Hematopoietic multipotent progenitor cell treated with erythropoietin and hydrocortisone succinate and interleukin-3 and kit ligand, for 4 days (in vitro differentiated cells): ENCODE measurements around the gene FREM3.

Experiments
- DNase-seq: peaks from one replicate; pipeline ENCODE4 v3.0.0-alpha.2; 2015

The FREM3 gene

DNA sequence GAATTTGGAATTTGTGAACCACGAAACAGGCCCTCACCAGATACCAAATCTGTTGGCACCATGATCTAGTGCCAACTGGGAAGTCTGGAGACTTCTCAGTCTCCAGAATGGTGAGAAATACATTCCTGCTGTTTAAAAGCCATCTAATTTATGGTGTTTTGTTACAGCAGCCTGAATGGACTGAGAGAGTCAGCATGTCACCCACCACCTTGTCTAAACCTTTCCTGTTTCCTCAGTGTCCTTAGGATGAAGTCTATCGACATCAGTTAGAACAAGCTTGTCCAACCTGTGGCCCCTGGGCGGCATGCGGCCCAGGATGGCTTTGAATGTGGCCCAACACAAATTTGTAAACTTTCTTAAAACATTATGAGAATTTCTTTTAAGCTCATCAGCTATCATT lies 42.1 kb downstream of the FREM3 start:
- DNase-seq = no peak

- no peak for DNase-seq
Observed at GRCh38 chr4:143654571-143654970, 45.9 kb downstream of the FREM3 start.

DNA sequence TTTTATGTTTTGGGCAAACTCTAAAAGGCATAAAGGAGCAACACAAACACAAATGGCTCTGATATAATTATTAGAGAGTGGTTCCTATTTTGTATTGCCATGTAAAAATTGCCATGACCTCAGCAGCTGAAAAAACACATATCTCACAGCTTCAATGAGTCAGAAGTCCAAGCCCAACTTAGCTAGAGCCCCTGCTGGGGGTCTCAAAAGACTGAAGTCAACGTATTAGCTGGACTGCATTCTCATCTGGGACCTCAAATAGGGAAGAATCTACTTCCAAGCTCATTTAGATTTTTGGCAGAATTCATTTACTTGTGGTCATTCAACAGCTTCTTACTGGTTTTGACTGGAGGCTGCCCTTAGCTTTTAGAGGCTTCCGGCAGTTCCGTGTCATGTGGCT lies 47.4 kb downstream of the FREM3 start:
- DNase-seq = no peak

- no peak for DNase-seq
Observed at GRCh38 chr4:143643399-143643798, 57.1 kb downstream of the FREM3 start.

DNA sequence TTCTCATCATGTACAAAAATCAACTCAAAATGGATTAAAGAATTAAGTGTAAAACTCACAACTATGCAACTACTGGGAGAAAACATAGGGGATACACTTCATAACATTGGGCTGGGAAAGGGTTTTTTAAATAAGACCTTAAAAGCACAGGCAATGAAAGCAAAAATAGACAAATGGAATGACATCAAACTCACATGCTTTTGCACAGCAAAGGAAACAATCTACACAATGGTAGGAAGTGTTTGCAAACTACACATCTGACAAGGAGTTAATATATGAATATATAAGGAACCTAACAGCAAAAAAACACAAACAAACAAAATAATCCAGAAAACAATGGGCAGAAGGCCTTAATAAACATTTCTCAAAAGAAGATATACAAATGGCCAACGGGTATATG lies 57.9 kb downstream of the FREM3 start:
- no peak for DNase-seq

- DNase-seq = no peak
Observed at GRCh38 chr4:143641361-143641760, 59.1 kb downstream of the FREM3 start.

GRCh38 chr4:143634763-143635162 lies 65.7 kb downstream of the FREM3 start:
- DNase-seq = no peak

GRCh38 chr4:143633833-143634232 lies 66.6 kb downstream of the FREM3 start:
- DNase-seq = no peak

GRCh38 chr4:143626134-143626911 lies 74.2 kb downstream of the FREM3 start:
- no peak for DNase-seq

GRCh38 chr4:143625632-143626031 lies 74.8 kb downstream of the FREM3 start:
- DNase-seq = no peak

GRCh38 chr4:143623896-143624295 lies 76.6 kb downstream of the FREM3 start:
- DNase-seq = no peak

- DNase-seq = peak; percentile 26
Observed at GRCh38 chr4:143618811-143619210, 81.7 kb downstream of the FREM3 start.

DNA sequence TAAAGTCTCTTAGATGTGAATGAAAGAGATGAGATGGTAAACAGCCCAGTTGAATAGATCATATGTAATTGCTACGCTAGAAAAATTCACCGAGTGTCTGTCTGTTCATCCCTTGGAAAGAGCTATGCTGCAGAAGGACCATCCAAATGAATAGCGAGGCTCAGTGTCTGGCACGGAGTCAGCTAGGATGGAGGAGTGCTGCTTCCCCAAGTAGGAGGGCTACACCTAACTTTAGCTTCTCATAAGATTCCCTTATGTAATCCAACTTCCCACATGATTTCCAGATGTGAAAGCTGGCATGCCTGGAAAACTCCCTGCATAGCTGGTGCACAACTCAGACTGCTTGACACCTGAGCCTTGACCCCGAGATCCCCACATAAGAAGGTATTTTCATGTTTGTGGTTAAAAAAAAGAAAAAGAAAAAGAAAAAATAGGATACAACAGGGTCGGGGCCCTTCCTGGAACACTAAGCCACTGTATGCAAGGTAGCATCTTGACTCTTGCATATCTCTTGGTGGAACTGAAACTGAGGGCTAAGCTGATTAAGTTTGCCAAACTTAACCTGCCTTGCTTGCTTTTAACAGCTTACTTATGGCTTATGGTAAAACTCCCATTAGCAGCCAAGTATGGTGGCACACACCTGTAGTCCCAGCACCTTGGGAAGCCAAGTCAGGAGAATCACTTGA lies 82.3 kb downstream of the FREM3 start:
- DNase-seq = no peak

DNA sequence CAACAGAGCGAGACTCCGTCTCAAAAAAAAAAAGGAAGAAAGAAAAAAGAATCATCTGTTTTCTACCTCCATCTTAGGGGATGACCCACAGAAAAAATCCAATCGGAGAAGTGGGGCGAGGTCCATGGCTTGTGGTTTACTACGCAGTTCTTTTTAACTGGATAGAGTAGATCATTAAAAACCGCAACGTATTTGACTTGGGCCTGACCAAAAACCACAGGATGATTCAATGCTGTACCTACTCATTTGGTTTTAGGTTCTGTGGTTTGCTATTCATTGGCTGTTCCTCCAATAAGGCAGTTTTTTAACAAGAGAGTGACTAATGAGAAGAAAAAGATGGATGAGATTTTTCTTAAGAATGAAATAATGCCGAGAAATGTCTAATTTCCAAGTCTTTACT lies 83.7 kb downstream of the FREM3 start:
- peak; percentile 61 for DNase-seq

DNA sequence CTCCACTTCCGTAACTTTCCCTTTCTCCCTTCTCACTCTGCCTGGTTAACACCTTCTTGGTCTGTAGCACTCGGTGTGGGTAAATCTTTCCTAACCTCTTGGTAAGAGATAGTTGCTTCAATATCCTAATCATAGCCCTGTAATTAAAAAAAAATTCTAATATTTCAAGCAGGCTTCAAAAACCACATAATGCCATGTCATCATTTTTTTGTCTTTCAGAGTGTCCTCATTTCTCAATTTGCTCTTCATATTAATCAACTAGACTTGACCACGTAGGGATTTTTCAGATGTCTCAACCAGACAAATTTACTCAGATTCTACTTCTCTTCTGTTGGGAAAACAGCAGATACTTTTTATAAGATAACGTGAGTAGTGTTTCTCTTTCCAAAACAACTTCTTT lies 91.0 kb downstream of the FREM3 start:
- no peak for DNase-seq

- no peak for DNase-seq
Observed at GRCh38 chr4:143606480-143606879, 94.0 kb downstream of the FREM3 start.

DNA sequence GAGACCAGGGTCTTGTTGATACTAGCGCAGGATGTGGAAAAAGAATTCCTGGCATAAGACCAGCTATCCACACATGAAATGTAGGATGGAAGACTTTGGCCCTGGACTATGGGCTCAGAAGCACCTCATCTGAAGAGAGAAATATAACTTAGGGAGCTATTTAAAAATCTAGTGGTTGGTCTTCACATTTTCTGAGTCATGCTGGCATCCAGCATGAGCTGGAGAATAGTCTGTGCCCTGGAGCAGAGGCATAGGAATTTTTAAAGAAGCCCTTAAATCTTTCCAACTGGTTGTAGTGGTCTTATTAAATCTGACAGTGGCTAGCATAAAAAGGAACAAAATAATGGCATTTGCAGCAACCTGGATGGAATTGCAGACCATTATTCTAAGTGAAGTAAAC lies 100.6 kb downstream of the FREM3 start:
- DNase-seq = no peak

DNA sequence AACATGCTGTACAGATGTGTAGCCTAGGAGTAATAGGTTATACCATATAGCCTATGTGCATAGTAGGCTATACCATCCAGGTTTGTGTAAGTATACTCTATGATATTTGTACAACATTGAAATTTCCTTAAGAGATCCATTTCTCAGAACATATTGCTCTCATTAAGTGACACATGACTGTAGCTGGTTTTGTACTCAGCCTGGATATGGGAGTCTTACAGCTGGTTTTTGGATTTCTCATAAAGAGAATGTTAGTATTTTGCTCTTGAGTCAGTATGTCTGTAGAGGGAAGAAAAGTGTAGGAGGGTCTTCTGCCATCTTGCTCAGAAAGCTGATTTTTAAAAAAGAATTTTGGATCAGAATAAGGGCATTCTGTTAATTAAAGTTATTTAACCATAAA lies 101.7 kb downstream of the FREM3 start:
- no peak for DNase-seq

- no peak for DNase-seq
Observed at GRCh38 chr4:143597276-143597675, 103.2 kb downstream of the FREM3 start.

GRCh38 chr4:143587703-143588102 lies 112.8 kb downstream of the FREM3 start:
- DNase-seq = peak; percentile 58

DNA sequence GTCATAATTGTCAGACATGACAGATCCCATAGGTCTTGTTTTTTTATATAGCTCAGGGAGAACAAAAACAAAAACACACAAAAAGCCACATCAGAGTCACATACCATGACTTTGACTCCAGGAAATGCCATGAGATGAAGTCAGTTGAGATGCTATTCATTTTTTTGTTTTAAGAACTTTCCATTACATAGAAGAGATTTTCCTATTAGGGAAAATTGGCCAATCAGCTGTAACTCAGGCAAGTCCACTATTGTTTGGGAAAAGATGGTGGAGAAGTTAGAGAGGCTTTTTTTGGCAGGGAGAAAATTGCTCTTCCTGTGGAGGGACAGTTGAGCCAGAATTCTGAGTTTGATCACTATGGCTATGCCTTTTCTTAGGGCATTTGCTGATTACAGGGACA lies 114.4 kb downstream of the FREM3 start:
- no peak for DNase-seq

- no peak for DNase-seq
Observed at GRCh38 chr4:143585548-143585947, 114.9 kb downstream of the FREM3 start.

- no peak for DNase-seq
Observed at GRCh38 chr4:143581331-143581946, 119.0 kb downstream of the FREM3 start.

DNA sequence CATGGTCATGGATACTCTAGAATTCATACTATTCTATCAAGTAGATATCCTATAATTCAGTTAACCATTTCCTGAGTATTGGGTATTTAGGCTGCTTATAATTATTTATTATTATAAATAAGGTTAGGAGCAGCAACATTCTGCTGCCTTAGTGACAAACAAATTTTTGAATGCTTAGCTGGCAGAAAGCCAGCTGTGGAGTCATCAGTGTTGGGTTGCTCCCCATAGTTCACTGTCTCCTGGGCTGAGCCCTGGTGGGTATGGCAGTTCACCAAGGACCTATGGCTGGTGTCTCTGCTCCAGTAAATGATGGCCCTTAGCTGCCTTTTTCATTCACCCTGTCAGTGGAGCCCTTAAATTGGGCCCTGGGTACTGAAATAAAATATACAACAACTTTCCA lies 125.1 kb downstream of the FREM3 start:
- peak; percentile 18 for DNase-seq
